MV-4-11 (cell line): ENCODE results near the gene UCK2.

Experiments
- DNase-seq: peaks from one replicate; lab custom pipeline; 2025; lab: John Stamatoyannopoulos, UW

UCK2 gene

GRCh38 chr1:165855010-165855838 lies 27.8 kb downstream of the UCK2 start:
- DNase-seq = peak; percentile 91

GRCh38 chr1:165856021-165856420 lies 28.6 kb downstream of the UCK2 start:
- DNase-seq = no peak

DNA sequence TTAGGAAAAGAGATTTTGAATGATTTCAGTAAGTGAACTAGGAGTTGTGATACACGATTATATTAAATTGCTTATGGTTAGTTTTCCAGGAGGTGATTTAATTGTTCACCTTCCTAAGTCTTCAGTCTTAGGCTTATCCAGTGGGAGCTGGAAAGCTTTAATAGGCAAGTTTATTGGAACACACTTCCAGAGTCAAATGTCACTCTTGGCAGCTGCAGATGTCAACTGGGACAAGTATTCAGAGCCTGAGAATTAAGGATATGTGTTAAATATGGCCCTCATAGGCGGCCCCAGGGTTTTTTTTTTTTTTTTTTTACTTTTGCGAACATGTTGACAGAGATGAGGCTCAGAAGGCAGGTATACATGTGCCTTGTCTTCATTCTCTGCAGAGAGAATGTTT lies 29.2 kb downstream of the UCK2 start:
- DNase-seq = no peak

DNA sequence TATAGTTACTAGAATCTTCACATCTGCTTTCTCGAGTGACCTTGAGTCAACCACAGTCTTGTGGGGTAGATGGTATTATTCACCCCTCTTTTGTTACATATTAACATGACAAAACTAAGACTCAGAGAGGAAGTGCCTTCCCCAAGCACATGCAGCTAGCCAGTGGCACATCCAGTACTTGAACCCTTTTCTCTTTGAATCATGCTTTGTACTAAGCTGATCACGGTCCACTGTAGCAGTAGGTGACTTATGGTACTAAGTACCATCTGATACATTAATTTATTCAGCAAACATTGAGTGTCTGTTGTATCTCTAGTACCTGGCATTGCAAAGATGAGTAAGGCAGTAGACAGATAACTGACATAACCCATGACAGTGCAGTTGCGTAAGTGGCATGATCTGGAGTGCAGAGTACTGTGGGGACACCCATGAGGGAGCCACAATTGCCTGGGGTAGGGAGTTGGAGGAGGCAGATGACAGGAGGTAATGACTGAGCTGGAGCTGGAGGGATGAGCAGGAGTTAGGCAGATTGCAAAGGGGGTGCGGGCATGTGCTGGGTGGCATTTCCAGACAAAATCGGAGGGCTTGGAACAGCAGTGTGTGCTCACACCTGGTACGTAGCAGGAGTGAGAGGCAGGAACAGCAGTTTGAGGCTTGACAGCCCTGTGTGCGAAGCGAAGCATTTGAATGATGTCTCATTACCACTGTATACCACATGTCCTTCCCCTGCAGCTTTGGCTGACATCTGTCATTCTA lies 29.8 kb downstream of the UCK2 start:
- peak; percentile 91 for DNase-seq

GRCh38 chr1:165858364-165858823 lies 31.0 kb downstream of the UCK2 start:
- DNase-seq = no peak

GRCh38 chr1:165858967-165859845 lies 31.8 kb downstream of the UCK2 start:
- no peak for DNase-seq

DNA sequence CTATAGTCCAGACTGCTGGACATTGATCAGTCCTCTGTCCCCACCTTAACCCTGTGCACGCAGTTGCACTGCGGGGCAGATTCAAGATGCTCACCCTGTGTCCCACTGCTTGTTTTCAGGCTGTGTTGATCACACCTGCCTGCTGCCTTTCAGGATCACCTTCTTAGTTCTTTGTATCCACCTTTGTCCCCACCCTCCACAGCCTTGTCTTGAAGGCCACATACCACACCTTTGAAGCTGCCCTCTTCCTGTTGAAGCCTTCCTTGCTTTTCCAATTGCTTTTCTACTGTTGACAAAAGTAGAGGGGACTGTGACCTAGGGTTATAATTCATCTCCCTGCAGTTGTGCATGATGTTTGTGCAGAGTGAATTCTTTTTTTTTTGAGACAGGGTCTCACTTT lies 32.7 kb downstream of the UCK2 start:
- no peak for DNase-seq

GRCh38 chr1:165861911-165862310 lies 34.5 kb downstream of the UCK2 start:
- DNase-seq = no peak

GRCh38 chr1:165862448-165862847 lies 35.0 kb downstream of the UCK2 start:
- peak; percentile 62 for DNase-seq

DNA sequence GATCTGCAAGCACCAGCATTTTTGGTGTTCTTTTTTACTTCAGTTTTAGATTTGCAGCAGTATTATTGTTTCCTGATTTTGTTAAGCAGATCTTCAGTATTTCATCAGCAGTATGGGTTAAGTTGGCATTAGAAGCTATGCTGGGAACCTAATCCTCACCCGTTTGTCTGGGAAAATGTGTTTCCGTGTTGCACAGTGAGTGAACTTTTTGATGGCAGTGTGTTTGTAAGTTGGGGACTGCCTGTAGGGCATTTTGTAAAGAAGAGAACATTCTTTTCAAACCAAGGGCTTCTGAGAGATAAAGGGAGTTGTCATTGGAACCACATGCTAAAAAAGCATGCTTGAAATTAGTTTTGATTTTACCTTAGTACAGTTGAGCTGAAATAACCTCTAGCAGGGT lies 35.9 kb downstream of the UCK2 start:
- DNase-seq = no peak

DNA sequence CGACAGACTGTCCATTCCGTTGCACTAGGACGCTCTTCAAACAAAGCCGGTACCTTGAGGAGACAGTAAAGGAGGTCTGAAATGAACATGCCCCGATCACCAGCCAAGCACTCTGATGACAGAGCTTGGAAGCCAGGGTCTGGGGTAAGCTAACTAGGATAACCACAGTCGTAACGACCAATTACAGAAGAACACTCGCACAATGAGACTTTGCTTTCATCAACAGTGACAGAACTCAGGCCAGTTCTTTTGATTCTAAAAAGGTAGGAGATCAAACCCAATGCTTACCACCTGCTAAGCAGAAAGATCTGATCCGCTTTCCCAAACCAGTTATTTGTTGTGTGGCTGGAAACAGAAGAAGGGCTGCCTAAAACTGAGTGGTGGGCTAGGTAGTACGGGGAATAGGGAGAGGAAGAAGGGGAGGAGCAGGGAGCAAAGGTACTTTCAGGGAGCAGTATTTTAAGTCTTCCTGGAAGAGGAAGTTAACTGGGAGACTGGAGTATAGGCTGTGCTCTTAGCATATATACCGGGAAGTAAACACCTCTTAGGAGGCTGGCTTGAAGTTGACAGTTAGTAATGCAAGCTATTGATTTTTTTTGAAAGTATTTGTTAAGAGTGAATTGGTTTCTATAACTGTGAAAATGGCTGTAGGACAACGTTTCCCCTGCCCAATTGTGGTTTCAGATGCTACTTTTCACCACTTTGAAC lies 38.4 kb downstream of the UCK2 start:
- no peak for DNase-seq

DNA sequence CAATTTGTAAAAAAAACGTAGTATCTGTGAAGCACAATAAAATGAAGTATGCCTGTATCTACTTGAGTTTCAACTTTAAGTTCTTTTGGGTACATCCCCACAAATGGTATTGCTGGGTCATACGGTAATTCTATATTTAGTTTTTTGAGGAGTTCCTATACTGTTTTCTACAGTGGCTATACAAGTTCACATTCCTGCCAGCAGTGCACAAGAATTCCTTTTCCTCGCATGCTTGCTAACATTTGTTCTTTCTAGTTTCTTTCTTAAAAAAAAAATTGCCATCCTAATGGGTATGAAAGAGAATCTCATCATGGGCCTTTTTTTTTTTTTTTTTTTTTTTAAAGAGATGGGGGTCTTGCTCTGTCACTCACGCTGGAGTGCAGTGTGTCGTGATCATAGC lies 41.9 kb downstream of the UCK2 start:
- no peak for DNase-seq

DNA sequence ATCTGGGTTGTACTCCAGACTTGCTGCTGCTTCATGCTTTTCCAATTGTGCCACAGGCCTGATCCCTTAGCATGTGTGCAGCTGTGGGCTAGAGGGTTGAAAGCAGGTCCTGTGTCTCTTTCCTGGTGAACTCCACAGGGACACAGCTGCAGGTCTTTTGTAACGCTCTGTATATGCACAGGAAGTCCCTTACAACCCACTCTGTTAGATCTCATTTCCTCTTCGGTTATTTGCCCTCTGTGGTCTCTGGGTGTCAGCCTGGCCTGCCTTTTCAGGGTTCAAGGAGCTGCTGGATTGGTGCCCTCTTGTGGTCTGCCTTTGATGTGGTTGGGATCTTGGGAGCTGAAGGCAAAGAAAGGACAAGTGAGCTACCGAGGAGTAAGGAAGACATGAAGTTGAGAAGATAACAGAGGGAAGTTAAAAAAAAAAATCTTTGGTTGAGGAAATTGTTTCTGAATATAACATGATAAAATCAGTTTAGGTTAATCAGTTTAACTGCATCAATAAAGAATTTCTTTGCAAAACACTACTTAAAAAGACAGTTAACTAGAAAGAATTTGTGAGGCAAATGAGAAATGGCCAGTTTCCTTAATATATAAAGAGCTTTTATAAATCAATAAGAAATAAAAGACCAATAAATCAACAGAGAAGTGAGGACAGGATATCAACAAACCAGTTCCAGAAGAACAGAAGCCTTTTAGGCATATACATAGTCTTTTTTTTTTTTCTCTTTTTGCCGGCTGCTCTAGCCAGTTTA lies 44.1 kb downstream of the UCK2 start:
- peak; percentile 99 for DNase-seq

DNA sequence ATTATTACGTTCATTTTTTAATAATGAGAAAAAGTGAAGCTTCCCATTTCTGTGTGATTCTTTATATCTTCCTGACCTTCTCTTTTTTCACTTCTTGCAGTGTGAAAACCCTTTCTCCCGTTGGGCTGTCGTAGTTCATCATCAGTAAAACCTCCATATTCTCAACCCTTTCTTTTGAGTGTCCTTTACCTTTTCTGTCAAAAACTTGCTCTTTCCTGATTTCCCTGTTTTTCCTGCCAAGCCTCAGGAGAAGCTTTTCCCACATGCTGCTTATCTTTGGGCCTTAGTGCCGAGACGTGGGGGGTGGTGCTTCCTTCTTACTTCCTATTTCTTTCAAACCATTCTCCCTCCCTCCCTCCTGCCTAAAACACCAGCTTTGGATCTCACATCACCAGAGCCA lies 46.1 kb downstream of the UCK2 start:
- DNase-seq = no peak

DNA sequence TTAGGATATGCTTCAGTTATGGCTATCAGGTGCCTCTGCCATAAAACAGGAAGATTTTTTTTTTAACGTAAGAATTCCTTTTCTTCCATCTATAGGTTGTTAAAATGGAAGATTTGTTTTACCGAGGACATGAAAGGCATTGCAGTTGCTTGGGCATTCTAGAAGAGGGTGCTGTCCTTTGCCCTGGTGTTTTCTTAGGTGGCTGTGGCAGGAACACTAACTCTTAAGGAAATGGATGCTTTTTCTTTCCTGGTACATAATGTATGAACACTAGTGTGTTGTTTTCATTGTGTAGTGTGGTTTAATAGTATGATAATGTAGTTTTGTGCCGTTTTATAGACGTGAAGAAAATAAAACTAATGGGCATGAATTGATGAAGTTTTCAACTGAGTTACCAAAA lies 47.2 kb downstream of the UCK2 start:
- no peak for DNase-seq

DNA sequence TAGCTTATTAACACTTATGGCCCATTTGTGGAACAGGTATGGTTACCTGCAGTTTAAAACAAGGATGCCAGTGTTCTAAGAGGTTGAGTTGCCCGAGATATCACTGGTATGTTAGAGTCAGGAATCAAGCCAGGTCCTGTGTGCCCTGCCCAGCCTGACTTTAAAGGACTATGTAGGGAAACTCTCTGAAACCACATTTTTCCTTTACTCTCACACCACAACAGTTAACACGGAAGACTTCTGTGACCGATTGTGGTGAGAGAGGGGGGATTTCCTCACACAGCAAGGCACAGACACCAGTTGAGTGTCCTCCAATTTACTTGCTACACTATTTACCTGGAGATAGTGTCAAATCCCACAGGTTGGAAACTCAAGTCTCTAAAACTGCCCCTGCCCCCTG lies 47.8 kb downstream of the UCK2 start:
- peak; percentile 59 for DNase-seq

DNA sequence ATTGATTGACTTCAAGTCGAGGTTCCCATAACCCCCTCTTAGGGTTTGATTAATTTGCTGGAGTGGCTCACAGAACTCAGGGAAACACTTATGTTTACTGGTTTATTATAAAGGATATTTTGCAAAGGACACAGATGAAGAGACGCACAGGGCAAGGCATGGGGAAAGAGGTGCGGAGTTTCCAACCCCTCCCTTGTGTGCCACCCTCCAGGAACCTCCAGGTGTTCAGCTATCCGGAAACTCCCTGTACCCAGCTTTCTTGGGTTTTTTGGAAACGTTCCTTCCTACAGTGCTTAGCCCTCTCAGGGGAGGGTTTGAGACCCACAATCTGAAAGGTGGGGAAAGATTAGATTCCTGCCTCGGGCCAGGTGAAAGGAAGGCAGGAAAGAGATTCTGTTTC lies 48.2 kb downstream of the UCK2 start:
- no peak for DNase-seq

DNA sequence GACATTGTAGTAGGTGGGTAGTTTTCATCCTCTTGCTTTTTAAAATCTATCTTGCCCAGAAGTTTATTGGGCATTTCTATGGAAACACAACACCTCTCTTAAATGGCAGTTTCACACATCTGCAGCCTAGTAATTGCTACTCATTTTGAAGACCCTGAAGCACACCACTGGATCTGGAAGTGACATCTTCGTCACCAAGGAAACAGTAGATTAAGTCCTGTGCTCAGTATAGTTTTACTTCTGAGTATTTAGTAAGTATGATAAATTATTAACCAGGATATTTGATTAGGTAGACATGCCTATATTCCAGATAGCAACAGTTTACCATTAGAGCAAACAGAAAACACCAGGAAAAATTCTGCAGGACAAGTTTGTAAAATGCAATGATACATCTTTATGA lies 48.7 kb downstream of the UCK2 start:
- no peak for DNase-seq

- no peak for DNase-seq
Observed at GRCh38 chr1:165877411-165877810, 50.0 kb downstream of the UCK2 start.

DNA sequence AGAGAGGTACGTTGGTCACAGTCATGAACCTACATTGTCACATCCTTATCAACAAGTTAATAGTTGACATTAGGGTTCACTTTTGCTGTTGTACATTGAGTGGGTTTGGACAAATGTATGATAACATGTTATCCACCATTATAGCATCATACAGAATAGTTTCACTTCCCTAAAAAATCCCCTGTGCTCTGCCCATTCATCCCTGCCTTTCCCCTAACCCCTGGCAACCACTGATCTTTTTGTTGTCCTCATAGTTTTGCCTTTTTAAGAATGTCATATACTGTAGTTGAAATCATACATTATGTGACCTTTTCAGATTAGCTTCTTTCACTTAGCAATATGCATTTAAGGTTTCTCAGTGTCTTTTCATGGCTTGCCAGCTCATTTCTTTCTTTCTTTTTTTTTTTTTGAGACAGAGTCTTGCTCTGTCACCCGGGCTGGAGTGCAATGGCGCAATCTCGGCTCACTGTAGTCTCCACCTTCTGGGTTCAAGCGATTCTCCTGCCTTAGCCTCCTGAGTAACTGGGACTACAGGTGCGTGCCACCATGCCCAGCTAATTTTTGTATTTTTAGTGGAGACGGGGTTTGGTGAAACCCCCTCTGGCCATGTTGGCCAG lies 50.6 kb downstream of the UCK2 start:
- DNase-seq = peak; percentile 83

GRCh38 chr1:165879946-165880345 lies 52.5 kb downstream of the UCK2 start:
- no peak for DNase-seq
